Left lung (tissue), 10 donors: ENCODE data around the gene PDE3A. TPM values are rescaled to one million over a fixed set of nuclear protein-coding genes. Genes with fewer than 3 reads are reported as not detected.
"Not testable (repeated sequence)": the region's sequence is repeated elsewhere in the genome, so short reads cannot be mapped to it uniquely, and the experiment has no call there.

Experiments used
- ATAC-seq: fragments of 200-7000 bp; cut with Tn5 transposase; one replicate; pipeline ENCODE4 v1.9.1; 2020; ENCODE audit warnings: moderate library complexity
- DNase-seq, 4 donors: peaks; one replicate each; pipeline ENCODE4 v3.0.0-alpha.2; 2013 to 2020
- H3K27ac ChIP-seq, 2 donors: fragments of 200-600 bp; sonication (generic) in 1 of 2; one replicate each; pipeline versions ENCODE4 v1.5.0 to v1.8.0; 2020 to 2021
- H3K27me3 ChIP-seq, 2 donors: fragments of 200-600 bp; sonication (generic) in 1 of 2; one replicate each; pipeline versions ENCODE4 v1.5.0 to v1.8.0; 2020 to 2021
- H3K36me3 ChIP-seq, 2 donors: fragments of 200-600 bp; sonication (generic) in 1 of 2; one replicate each; pipeline versions ENCODE4 v1.5.0 to v1.8.0; 2020 to 2021
- H3K4me1 ChIP-seq, 2 donors: fragments of 200-600 bp; one replicate each; pipeline ENCODE4 v1.8.0; 2021
- H3K4me3 ChIP-seq, 2 donors: fragments of 200-600 bp; sonication (generic) in 1 of 2; one replicate each; pipeline versions ENCODE4 v1.5.0 to v1.8.0; 2020 to 2021; ENCODE audit warnings: mild to moderate bottlenecking in 1 of 2
- H3K9me3 ChIP-seq, 2 donors: fragments of 200-600 bp; sonication (generic) in 1 of 2; one replicate each; pipeline versions ENCODE4 v1.5.0 to v1.8.0; 2020 to 2021
- CTCF ChIP-seq, 2 donors: fragments of 200-600 bp; sonication (generic) in 1 of 2; IDR thresholded peaks; one replicate each; pipeline versions ENCODE4 v1.5.0 to v1.8.0; 2021; ENCODE audit warnings: antibody characterized with exemption in 2 of 2
- intact Hi-C, 2 donors: fragments of 100-400 bp; cut with DNase I; formaldehyde crosslinking; loops; one replicate each; pipeline versions ENCODE4 v1.11.2 to v1.14.2; 2022
- polyA plus RNA-seq, 6 donors: library from polyadenylated mRNA; unstranded; fragments of 120-200 nt; gene quantifications; one replicate each; pipeline ENCODE4 v1.2.1, GENCODE V29; 2013; ENCODE audit not compliant: insufficient read length in 6 of 6
- total RNA-seq, 2 donors: library from RNA; stranded (reverse); fragmentation: NEBNext Ultra II Directional; extraction: Animal tissue kit (Norgen Biotek cat#: 25700); gene quantifications; one replicate each; pipeline ENCODE4 v1.2.1, GENCODE V29; 2021
- donor health status: DM: no; HTN: yes; CAD: no.
- donor health status: DM: no; HTN: no; CAD: no.

PDE3A gene
- total and polyA plus RNA-seq, 8 donors: 5.1 to 9.3 (median 7.8) TPM

GRCh38 chr12:20547816-20548575, 179.7 kb downstream of the PDE3A start:
- H3K4me3 ChIP-seq: no peak overlapping the region
- no peak for TF ChIP-seq CTCF (IDR thresholded peaks at IDR 0.05)
- H3K27ac ChIP-seq: peak overlapping the region in 1 of 2 donors; percentile 15
- no peaks in the 10 kb centered on the region for H3K36me3 ChIP-seq
- intact Hi-C loops: no loop called here
- no peaks in the 10 kb centered on the region for H3K4me1 ChIP-seq
- no peaks in the 10 kb centered on the region for H3K9me3 ChIP-seq
- ATAC-seq (no peak), DNase-seq (peak in 2 of 4 donors; percentile 27 to 41)
- H3K27me3 ChIP-seq: no peaks in the 10 kb centered on the region

GRCh38 chr12:20548611-20549010, 180.3 kb downstream of the PDE3A start:
- Histone ChIP-seq H3K27me3 (no peaks in the 10 kb centered on the region), H3K4me3 (no peak overlapping the region), H3K9me3 (no peaks in the 10 kb centered on the region), H3K27ac (peak overlapping the region in 1 of 2 donors; percentile 15), H3K4me1 (no peaks in the 10 kb centered on the region), H3K36me3 (no peaks in the 10 kb centered on the region)
- peak in 2 of 4 donors; percentile 36 to 44 for DNase-seq
- no peak for TF ChIP-seq CTCF (IDR thresholded peaks at IDR 0.05)
- intact Hi-C loops: no loop called here
- no peak for ATAC-seq

- no peaks in the 10 kb centered on the region for H3K4me1 ChIP-seq
- peak; percentile 69 for ATAC-seq
- H3K9me3 ChIP-seq: no peaks in the 10 kb centered on the region
- TF ChIP-seq CTCF (IDR thresholded peaks at IDR 0.05): peak; percentile 26 to 44
- DNase-seq: peak in 2 of 4 donors; percentile 44 to 58
- no peaks in the 10 kb centered on the region for H3K27me3 ChIP-seq
- no peak overlapping the region for H3K4me3 ChIP-seq
- intact Hi-C loops: no loop called here
- no peaks in the 10 kb centered on the region for H3K36me3 ChIP-seq
- no peak overlapping the region for H3K27ac ChIP-seq
Measured at GRCh38 chr12:20549108-20549719, 180.9 kb downstream of the PDE3A start.

- H3K27ac ChIP-seq, intact Hi-C loops, ATAC-seq, H3K36me3 ChIP-seq, H3K4me1 ChIP-seq, H3K9me3 ChIP-seq, H3K4me3 ChIP-seq, H3K27me3 ChIP-seq: not testable (repeated sequence)
- DNase-seq: peak in 1 of 4 donors; percentile 68
Measured at GRCh38 chr12:20551742-20552442, 183.6 kb downstream of the PDE3A start.

GRCh38 chr12:20552586-20552985, 184.2 kb downstream of the PDE3A start:
- H3K27ac ChIP-seq, H3K4me1 ChIP-seq, H3K27me3 ChIP-seq, intact Hi-C loops, H3K9me3 ChIP-seq, ATAC-seq, H3K36me3 ChIP-seq, H3K4me3 ChIP-seq, DNase-seq: not testable (repeated sequence)

- Histone ChIP-seq H3K27ac (no peak overlapping the region), H3K27me3 (no peaks in the 10 kb centered on the region), H3K4me3 (no peak overlapping the region), H3K4me1 (no peaks in the 10 kb centered on the region), H3K9me3 (no peaks in the 10 kb centered on the region), H3K36me3 (no peaks in the 10 kb centered on the region)
- no peak for TF ChIP-seq CTCF (IDR thresholded peaks at IDR 0.05)
- ATAC-seq (no peak), DNase-seq (peak in 1 of 4 donors; percentile 31)
- intact Hi-C loops: no loop called here
Measured at GRCh38 chr12:20555015-20555414, 186.7 kb downstream of the PDE3A start.
